ENCODE data around the gene GAS5. TPM values are rescaled to one million over a fixed set of nuclear protein-coding genes. Genes with fewer than 3 reads are reported as not detected.
"Not testable (repeated sequence)": the region's sequence is repeated elsewhere in the genome, so short reads cannot be mapped to it uniquely, and the experiment has no call there.

Gene GAS5
- polyA plus RNA-seq, 4 donors, result 575 to 748 (median 635) TPM

- no peak for DNase-seq (ENCODE audit: low read depth in 4 of 4, low spot score in 3 of 4)
These were observed 2.7 kb upstream of the GAS5 start for GRCh38 chr1:173870252-173871075.

DNA sequence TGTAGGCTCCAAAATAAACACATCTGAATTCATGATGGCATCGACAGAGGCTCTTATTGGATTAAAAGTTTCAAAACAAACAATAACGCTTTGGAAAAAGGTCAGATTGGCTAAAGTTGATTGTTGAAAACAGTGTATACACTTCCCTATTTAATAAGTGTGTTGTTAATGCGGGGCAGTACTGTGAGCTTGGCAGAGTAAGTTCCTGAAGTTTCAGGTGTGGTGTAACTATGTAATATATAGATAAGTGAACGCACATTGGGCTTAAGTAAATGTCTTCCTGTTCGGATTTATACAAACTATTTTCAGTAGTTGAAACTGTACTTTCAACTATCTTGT lies 1.2 kb upstream of the GAS5 start:
- DNase-seq (ENCODE audit: low read depth in 4 of 4, low spot score in 3 of 4), result no peak

DNA sequence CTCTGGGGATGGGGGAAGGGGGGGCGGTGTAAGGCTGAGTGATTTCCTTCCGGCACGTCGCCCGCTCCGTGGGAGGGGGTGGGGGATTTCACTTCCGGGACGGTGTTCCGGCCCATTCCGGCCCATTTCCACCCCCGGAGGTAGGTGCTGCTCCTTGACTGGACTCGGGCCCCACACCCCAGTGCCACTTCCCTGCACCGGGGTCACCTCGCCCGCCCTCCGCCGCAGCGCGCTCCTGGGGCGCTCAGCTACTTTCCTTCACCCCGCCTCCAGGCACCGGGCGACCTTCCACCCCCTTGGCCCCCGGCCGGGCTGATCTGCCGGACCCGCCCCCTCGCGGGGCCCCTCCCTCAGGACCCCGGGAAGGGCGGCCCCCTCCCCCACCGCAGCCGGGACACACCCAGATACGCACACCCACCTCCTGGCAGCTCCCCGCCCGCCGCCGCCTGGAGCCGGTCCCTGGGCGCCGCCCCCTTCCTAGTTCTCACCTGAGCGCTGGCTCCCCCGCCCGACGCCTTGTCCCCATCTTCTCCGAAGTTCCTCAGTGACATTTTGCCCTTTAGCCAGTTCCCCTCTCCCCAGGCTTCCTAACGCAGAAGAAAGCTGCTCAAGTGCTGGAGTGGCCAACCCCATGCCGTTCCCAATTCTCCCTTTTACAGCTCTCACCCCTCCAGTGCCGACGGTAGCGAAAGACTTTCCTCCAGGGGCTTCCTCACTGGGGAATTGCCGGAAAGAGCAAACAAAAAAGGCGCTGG lies 654 bp upstream of the GAS5 start, which contains the start of gene ZBTB37:
Gene ZBTB37 (plus strand): TSS at position 115 of the 755 bp plus-strand sequence. CDS start 1,846 bp downstream, outside the sequence.
- DNase-seq (ENCODE audit: low read depth in 4 of 4, low spot score in 3 of 4), result peak in 3 of 4 donors; percentile 58 to 68 (median 60)

- peak in 1 of 4 donors; percentile 22 for DNase-seq (ENCODE audit: low read depth in 4 of 4, low spot score in 3 of 4)
These were observed 542 bp downstream of the GAS5 start for GRCh38 chr1:173867141-173867752.

- no peak for DNase-seq (ENCODE audit: low read depth in 4 of 4, low spot score in 3 of 4)
These were observed 1.2 kb downstream of the GAS5 start for GRCh38 chr1:173866413-173867115.

DNA sequence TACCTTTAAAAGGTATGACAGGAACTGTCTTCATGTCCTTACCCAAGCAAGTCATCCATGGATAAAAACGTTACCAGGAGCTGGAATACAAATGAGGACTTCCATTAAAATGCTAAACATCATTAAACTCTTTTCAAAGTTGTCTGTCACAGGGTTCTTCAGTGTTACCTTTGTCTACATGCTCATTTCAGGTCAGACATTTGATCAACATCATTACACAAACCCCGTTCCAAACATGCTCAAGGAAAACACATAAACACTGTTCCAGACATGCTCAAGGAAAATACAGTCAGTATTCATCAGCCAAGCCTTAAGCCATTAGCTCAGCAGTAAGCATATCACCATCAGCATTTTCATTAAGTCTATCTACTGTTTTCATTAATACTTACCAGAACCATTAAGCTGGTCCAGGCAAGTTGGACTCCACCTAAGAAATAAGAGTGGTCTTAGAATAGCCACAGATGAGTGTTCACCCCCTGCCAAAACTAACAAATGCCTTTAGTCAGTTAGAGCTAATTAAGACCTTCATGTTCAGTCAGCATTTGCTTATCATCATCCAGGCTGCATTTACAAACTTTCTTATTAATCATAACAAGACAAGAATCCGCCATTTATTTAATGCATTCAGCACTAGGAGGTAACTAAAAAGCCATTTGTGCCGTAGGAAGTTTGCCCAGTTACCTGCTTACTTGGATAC lies 2.2 kb downstream of the GAS5 start:
- no peak for DNase-seq (ENCODE audit: low read depth in 4 of 4, low spot score in 3 of 4)

DNA sequence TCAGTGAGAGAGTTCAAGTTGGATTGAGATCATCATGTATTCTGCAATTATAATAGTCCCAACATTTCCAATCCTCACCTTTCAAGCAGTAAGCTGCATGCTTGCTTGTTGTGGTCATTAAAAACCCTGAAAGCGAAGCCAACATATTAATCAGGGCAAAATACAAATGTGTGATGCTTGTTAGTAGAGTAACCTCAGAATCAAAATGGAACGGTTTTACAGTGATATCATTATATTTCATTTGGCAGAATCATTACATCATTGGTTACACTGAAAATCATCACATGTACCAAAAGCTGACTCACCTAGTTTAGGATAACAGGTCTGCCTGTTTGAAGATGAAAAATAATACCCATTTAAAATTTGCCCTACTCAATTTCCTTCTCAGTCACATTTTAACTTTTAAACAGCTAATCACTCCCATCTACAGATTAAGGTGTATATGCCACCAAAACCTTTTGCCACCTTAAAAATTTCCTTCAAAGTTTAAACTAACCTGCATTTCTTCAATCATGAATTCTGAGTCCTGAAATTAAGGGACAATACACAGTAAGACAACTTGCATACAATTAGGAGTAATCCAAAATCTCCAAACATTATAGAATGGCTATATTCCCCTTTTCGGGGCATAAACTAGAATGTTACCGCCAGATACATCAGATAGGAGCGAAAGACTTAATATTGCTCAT lies 3.5 kb downstream of the GAS5 start:
- DNase-seq (ENCODE audit: low read depth in 4 of 4, low spot score in 3 of 4), result no peak

DNA sequence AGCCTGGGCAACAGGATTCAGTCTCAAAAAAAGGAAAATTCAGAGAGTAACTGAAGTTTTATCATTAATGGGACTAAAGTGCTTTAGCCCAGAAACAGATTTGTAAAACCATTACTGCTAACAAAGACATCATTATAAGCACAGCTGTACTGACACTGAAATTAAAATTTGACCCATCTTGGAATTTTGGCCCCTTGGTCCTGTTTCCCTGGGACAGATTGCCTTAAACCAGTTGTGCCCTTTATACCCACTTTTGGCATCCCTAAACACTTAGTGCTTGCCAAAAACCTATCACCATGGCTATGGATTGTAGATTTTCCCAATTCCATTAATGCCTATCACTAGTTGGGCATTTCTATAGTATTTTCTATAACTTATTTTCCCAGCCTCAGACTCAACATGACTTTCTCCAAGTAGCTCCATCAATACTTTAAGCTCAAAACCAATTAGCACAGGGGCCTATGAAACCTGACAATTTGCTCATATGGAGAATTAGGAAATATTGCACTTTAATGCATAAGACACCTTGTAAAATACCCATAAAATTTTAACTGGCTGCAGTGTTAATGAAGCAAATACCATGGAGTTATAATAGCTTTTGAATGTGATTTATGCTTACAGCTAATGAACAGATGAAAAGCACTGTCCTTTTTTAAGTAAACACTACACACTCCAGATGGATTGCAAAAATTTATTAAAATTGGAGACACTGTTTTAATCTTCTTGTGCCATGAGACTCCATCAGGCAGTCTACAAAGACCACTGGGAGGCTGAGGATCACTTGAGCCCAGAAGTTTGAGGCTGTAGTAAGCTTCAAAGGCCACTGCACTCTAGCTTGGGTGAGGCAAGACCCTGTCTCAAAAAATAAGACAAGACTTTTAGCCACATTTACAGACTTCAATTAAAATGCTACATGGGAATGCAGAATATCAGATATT lies 4.3 kb downstream of the GAS5 start:
- no peak for DNase-seq (ENCODE audit: low read depth in 4 of 4, low spot score in 3 of 4)

DNA sequence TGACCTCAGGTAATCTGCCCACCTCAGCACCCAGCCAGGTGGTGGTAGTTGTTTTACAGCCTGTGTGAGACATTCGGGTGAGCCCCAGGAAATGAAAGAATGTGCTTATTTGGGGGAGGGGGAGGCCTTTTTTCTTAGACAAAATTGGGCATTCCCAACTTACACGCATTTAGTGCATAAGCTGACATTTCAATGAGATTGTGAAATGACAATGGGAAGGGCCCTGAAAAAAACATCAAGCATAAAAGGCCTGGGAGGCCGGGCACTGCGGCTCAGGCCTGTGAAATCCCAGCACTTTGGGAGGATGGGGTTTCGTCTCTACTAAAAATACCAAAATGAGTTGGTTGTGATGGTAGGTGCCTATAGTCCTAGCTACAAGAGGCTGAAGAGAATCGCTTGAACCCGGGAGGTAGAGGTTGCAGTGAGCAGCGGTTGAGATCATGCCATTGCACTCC lies 5.0 kb downstream of the GAS5 start:
- DNase-seq (ENCODE audit: low read depth in 4 of 4, low spot score in 3 of 4), result no peak

- not testable (repeated sequence) for DNase-seq (ENCODE audit: low read depth in 4 of 4, low spot score in 3 of 4)
These were observed 5.5 kb downstream of the GAS5 start for GRCh38 chr1:173862146-173862768.

DNA sequence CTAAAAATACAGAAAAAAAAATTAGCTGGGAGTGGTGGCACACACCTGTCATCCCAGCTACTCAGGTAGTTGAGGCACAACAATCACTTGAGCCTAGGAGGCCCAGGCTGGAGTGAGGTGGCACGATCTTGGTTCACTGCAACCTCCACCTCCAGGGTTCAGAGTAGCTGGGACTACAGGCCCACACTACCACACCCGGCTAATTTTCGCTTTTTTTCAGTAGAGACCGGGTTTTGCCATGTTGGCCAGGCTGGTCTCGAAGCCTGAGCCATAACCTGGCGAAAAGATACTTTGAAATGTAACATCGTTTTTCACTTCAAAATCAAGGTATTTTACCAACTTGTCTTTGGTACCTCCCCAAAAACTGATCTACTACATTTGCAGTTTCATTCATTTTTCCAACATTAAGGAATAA lies 6.1 kb downstream of the GAS5 start:
- no peak for DNase-seq (ENCODE audit: low read depth in 4 of 4, low spot score in 3 of 4)

GRCh38 chr1:173860065-173860464 lies 7.7 kb downstream of the GAS5 start:
- DNase-seq (ENCODE audit: low read depth in 4 of 4, low spot score in 3 of 4), result no peak

DNA sequence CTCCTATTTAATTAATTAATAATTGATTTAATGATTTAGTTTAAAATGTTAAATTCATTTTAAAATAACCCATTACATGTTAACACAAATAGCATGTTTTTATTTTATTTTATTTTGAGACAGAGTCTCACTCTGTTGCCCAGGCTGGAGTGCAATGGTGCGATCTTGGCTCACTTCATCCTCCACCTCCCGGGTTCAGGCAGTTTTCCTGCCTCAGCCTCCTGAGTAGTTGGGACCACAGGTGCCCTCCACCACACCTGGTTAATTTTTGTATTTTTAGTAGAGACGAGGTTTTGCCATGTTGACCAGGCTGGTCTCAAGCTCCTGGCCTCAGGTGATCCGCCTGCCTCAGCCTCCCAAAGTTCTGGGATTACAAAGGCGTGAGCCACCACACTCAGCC lies 8.2 kb downstream of the GAS5 start:
- DNase-seq (ENCODE audit: low read depth in 4 of 4, low spot score in 3 of 4), result not testable (repeated sequence)

DNA sequence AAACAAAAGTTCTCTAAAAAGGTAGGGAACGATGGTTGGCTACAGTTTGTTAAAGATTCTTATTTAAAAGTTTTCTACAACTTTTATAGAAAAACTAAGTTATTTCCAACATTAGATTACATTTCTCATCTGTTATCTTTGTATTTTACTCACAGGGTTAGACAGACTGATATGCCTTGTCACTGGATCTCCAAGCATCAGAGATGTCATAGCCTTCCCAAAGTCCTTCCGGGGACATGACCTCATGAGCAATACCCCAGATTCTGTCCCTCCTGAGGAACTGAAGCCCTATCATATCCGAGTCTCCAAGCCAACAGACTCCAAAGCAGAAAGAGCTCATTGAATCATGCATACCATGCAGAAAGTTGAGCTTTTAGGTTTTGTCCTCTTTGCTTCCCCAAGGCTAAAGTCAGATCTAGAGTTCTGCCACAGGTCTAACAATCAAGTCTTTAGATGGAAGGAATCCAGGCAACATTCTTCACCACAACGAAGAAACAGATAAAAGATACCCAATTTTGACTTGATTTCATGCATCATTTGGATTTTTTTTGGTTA lies 10.3 kb downstream of the GAS5 start:
- DNase-seq (ENCODE audit: low read depth in 4 of 4, low spot score in 3 of 4), result no peak

DNA sequence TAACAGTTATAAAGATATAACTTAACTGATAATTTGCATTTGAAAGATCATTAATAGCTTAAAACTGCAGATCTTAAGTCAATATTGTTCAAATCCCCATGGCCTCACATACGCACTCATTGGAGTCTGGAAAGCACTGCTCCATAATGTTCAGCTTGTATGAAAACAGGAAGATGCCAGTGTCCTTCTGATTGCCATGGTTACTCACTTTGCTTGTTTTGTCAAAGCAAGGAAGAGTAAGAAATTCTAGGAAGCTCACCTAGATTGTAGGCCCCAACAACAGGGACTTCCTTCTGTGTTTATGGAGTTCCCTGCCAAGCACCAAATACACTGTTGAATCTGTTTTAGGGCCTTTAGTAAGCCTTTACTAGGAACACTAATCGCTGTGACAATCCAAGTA lies 10.9 kb downstream of the GAS5 start:
- DNase-seq (ENCODE audit: low read depth in 4 of 4, low spot score in 3 of 4), result no peak

GRCh38 chr1:173856014-173856413 lies 11.8 kb downstream of the GAS5 start:
- DNase-seq (ENCODE audit: low read depth in 4 of 4, low spot score in 3 of 4), result no peak

- DNase-seq (ENCODE audit: low read depth in 4 of 4, low spot score in 3 of 4), result no peak
These were observed 14.7 kb downstream of the GAS5 start for GRCh38 chr1:173853074-173853473.

DNA sequence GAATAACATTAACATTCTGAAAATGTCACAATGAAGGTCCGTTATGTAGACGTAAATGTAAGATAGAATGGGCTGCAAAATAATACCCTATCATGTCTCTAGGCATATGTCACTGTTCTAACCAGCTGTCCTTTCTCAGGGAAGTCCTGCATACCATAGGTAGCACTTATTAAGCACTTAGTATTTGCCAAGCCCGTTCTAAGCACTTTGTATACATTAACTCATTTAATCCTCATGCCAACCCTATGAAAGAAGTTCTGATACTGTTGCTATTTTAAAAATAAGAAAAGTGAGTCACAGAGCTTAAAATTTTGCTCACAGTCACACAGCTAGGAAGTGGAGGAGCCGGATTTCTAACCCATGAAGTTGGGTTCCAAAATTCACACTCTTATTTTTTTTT lies 15.7 kb downstream of the GAS5 start:
- DNase-seq (ENCODE audit: low read depth in 4 of 4, low spot score in 3 of 4), result no peak
